ENCODE results near the gene GNB2. TPM values are rescaled to one million over a fixed set of nuclear protein-coding genes. Genes with fewer than 3 reads are reported as not detected.
A peak's percentile ranks its signal among the peaks of the same experiment; 100 is the strongest.

The GNB2 gene
- total and polyA plus RNA-seq, 2 of the 13 experiments (the other 11 are each of a cell fraction or from before 2014, with no cell fraction given), result 48.3 to 67.1 TPM

DNA sequence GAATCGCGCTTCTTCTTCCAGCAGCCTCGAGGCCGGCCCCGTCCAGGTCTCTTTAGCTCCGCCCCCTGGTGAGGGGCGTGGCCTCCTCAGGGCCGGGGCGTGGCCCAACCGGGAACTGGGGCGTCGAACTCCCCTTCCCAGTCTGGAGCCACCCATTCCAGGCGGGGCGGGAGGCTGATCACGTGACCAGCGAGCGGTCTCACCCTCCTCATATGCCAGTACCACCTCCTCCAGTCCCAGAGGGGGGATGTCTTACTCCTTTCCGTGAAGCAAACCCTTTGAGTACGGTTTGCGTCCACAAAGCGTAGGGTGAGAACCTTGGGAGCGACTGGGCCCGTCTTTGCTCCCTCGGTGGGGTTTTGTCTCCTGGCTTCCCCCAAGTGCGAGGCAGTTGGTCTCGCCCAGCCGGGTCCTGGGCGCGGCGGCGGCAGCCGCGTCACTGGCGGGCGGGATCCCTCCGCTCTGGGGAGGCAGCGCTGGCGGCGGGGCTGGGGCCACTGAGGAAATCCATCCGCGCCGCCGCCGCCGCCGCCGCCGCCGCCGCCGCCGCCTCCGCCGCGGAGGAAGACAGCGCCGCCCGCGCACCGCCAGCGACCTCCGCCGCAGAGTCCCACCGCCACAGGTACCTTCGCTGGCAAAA lies at the start of gene GNB2 (continued):
- TF ChIP-seq, protein P1, sequence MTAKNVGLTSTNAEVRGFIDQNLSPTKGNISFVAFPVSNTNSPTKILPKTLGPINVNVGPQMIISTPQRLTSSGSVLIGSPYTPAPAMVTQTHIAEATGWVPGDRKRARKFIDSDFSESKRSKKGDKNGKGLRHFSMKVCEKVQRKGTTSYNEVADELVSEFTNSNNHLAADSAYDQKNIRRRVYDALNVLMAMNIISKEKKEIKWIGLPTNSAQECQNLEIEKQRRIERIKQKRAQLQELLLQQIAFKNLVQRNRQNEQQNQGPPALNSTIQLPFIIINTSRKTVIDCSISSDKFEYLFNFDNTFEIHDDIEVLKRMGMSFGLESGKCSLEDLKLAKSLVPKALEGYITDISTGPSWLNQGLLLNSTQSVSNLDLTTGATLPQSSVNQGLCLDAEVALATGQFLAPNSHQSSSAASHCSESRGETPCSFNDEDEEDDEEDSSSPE (CRISPR knock-in tag; IDR thresholded peaks at IDR 0.05), result peak; percentile 79
- TF ChIP-seq ZNF136 (CRISPR knock-in tag; IDR thresholded peaks at IDR 0.05; ENCODE audit: low read depth) (no peak), REL (CRISPR knock-in tag; conservative IDR thresholded peaks at IDR 0.05) (no peak), JUND (CRISPR knock-in tag; IDR thresholded peaks at IDR 0.05) (no peak), ZFP36L2 (CRISPR knock-in tag; IDR thresholded peaks at IDR 0.05) (no peak), CREM (IDR thresholded peaks at IDR 0.05) (peak; percentile 45), CREM (CRISPR knock-in tag; IDR thresholded peaks at IDR 0.05) (peak; percentile 31; the same call in 1 of the 2 replicates), ISL2 (CRISPR knock-in tag; IDR thresholded peaks at IDR 0.05) (no peak; the same call in 1 of the 2 replicates), YY1 (IDR thresholded peaks at IDR 0.05; ENCODE audit: insufficient read depth, insufficient replicate concordance, low read depth, low read length) (peak; percentile 82), HES4 (CRISPR knock-in tag; IDR thresholded peaks at IDR 0.05; ENCODE audit: borderline replicate concordance) (no peak), RBFOX2 (IDR thresholded peaks at IDR 0.05; ENCODE audit: low read depth, low read length) (no peak; the same call in 1 of the 2 replicates), RARA (CRISPR knock-in tag; IDR thresholded peaks at IDR 0.05) (peak; percentile 6; the same call in 1 of the 2 replicates), ZNF264 (CRISPR knock-in tag; IDR thresholded peaks at IDR 0.05) (peak; percentile 92), CHD2 (IDR thresholded peaks at IDR 0.05; ENCODE audit: low read depth, low read length) (peak; percentile 88), ZNF350 (CRISPR knock-in tag; IDR thresholded peaks at IDR 0.05; ENCODE audit: borderline replicate concordance, low read depth) (peak; percentile 53; the same call in 1 of the 2 replicates), TGIF2 (CRISPR knock-in tag; IDR thresholded peaks at IDR 0.05) (no peak), ATF7 (IDR thresholded peaks at IDR 0.05) (peak; percentile 80), ATF7 (CRISPR knock-in tag; IDR thresholded peaks at IDR 0.05) (0 out of 2 replicates have a peak, but pooled peaks have one; percentile 18), ELF1 (CRISPR knock-in tag; IDR thresholded peaks at IDR 0.05) (peak; percentile 74), HDAC2 (CRISPR knock-in tag; IDR thresholded peaks at IDR 0.05) (peak; percentile 73; the same call in 1 of the 2 replicates), FOSL2 (CRISPR knock-in tag; IDR thresholded peaks at IDR 0.05) (peak; percentile 67), MAZ (IDR thresholded peaks at IDR 0.05; ENCODE audit: borderline replicate concordance, low read depth, low read length) (no peak; the same call in 1 of the 2 replicates), MAZ (CRISPR knock-in tag; IDR thresholded peaks at IDR 0.05; ENCODE audit: low read depth) (peak; percentile 85; the same call in 1 of the 2 replicates), SRSF9 (IDR thresholded peaks at IDR 0.05; ENCODE audit: borderline replicate concordance, insufficient read depth, low read depth, low read length, poor library complexity, severe bottlenecking) (no peak), NR2F1 (CRISPR knock-in tag; IDR thresholded peaks at IDR 0.05) (no peak), JDP2 (CRISPR knock-in tag; IDR thresholded peaks at IDR 0.05; ENCODE audit: borderline replicate concordance) (no peak), SMARCC2 (IDR thresholded peaks at IDR 0.05) (no peak)
- TF ChIP-seq, protein P2, sequence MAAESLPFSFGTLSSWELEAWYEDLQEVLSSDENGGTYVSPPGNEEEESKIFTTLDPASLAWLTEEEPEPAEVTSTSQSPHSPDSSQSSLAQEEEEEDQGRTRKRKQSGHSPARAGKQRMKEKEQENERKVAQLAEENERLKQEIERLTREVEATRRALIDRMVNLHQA (CRISPR knock-in tag; IDR thresholded peaks at IDR 0.05), result no peak
